HG03457 (cell line): ENCODE measurements around the gene LCE2C.
"Not testable (repeated sequence)": the region's sequence is repeated elsewhere in the genome, so short reads cannot be mapped to it uniquely, and the experiment has no call there.

ENCODE experiments used
- ATAC-seq: cut with Tn5 transposase; IDR thresholded peaks from one replicate; pipeline ENCODE4 v1.9.1; 2021; ENCODE audit warnings: moderate number of reproducible peaks; ENCODE audit not compliant: unreplicated experiment

Gene LCE2C

GRCh38 chr1:152674983-152675382, at the start of gene LCE2C:
Gene LCE2C, plus strand, starts transcription at chr1:152675279. Its CDS starts 737 bp downstream, at chr1:152676016.
- ATAC-seq: not testable (repeated sequence)

GRCh38 chr1:152626744-152627143, 48.3 kb upstream of the LCE2C start:
- ATAC-seq: no peak

- ATAC-seq: no peak
These were observed 44.5 kb upstream of the LCE2C start for GRCh38 chr1:152630596-152630995.

GRCh38 chr1:152640351-152640750, 34.7 kb upstream of the LCE2C start:
- ATAC-seq: no peak

- no peak for ATAC-seq
These were observed 31.1 kb upstream of the LCE2C start for GRCh38 chr1:152643945-152644344.

- no peak for ATAC-seq
These were observed 29.9 kb upstream of the LCE2C start for GRCh38 chr1:152645146-152645545.

GRCh38 chr1:152646656-152647055, 28.4 kb upstream of the LCE2C start:
- no peak for ATAC-seq

GRCh38 chr1:152654110-152654509, 21.0 kb upstream of the LCE2C start:
- no peak for ATAC-seq

- no peak for ATAC-seq
These were observed 18.6 kb upstream of the LCE2C start for GRCh38 chr1:152656459-152656858.

- no peak for ATAC-seq
These were observed 17.4 kb upstream of the LCE2C start for GRCh38 chr1:152657677-152658076.

- no peak for ATAC-seq
These were observed 16.4 kb upstream of the LCE2C start for GRCh38 chr1:152658649-152659048.

GRCh38 chr1:152663098-152663497, 12.0 kb upstream of the LCE2C start, which contains the start of gene LCE2D:
Gene LCE2D, plus strand, starts transcription at chr1:152663380. Its CDS starts 726 bp downstream, at chr1:152664106.
- no peak for ATAC-seq

- not testable (repeated sequence) for ATAC-seq
These were observed 8.9 kb upstream of the LCE2C start for GRCh38 chr1:152666171-152666570.

- ATAC-seq: no peak
These were observed 7.4 kb upstream of the LCE2C start for GRCh38 chr1:152667648-152668047.

- ATAC-seq: no peak
These were observed 2.1 kb upstream of the LCE2C start for GRCh38 chr1:152673016-152673415.

- no peak for ATAC-seq
These were observed 4.4 kb downstream of the LCE2C start for GRCh38 chr1:152679459-152679858.

- no peak for ATAC-seq
These were observed 6.5 kb downstream of the LCE2C start for GRCh38 chr1:152681616-152682015.

- no peak for ATAC-seq
These were observed 8.8 kb downstream of the LCE2C start for GRCh38 chr1:152683846-152684245.

- not testable (repeated sequence) for ATAC-seq
These were observed 10.7 kb downstream of the LCE2C start, which contains the start of gene LCE2B for GRCh38 chr1:152685823-152686222. Gene LCE2B, plus strand, starts transcription at chr1:152686123. Its CDS starts 721 bp downstream, at chr1:152686844.

- ATAC-seq: no peak
These were observed 22.9 kb downstream of the LCE2C start, which contains the start of gene LCE2A for GRCh38 chr1:152697701-152698600. Gene LCE2A, plus strand, starts transcription at chr1:152698345. Its CDS starts 557 bp downstream, at chr1:152698902.

GRCh38 chr1:152699746-152700145, 24.7 kb downstream of the LCE2C start:
- no peak for ATAC-seq

GRCh38 chr1:152707860-152708259, 32.8 kb downstream of the LCE2C start, which contains the start of gene LCE4A:
Gene LCE4A, plus strand, starts transcription at chr1:152708160. Its CDS starts 916 bp downstream, at chr1:152709076.
- ATAC-seq: no peak
